ENCODE measurements around the gene MYMX.
"Not testable (repeated sequence)": the region's sequence is repeated elsewhere in the genome, so short reads cannot be mapped to it uniquely, and the experiment has no call there.

DNA sequence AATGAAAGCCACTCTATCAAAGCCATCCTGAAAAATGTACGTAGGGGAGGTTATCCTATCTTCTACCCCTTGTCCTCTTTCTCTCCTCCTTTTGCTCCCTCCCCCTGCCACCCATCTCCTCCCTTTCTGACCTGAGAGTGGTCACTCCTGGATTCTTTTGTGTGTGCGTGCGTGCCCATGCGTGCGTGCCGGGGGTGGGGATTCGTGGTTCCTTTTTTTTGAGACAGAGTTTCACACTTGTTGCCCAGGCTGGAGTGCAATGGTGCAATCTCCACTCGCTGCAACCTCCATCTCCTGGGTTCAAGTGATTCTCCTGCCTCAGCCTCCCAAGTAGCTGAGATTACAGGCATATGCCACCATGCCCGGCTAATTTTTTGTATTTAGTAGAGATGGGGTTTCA is 14.7 kb downstream of the MYMX start:
- TF ChIP-seq SNAI2 (CRISPR knock-in tag; IDR thresholded peaks at IDR 0.05); ZNF565 (CRISPR knock-in tag; conservative IDR thresholded peaks at IDR 0.05; ENCODE audit: low read depth); ARNTL (CRISPR knock-in tag; IDR thresholded peaks at IDR 0.05; ENCODE audit: borderline replicate concordance, low read depth); ZC3H10 (CRISPR knock-in tag; IDR thresholded peaks at IDR 0.05): not testable (repeated sequence)
